Right lobe of liver (tissue), 6 donors: ENCODE measurements around the gene DVL2. TPM values are rescaled to one million over a fixed set of nuclear protein-coding genes. Genes with fewer than 3 reads are reported as not detected.
A peak's percentile ranks its signal among the peaks of the same experiment; 100 is the strongest.

Experiments used
- ATAC-seq, 4 donors: fragments of 200-7000 bp; cut with Tn5 transposase; one replicate each; pipeline ENCODE4 v1.9.1; 2020; ENCODE audit warnings: mild to moderate bottlenecking in 4 of 4, moderate library complexity in 4 of 4
- DNase-seq, 3 donors: peaks; one replicate each; pipeline ENCODE4 v3.0.0-alpha.2; 2020
- H3K27ac ChIP-seq, 3 donors: fragments of 200-600 bp; one replicate each; pipeline ENCODE4 v1.8.0; 2022
- H3K27me3 ChIP-seq, 2 donors: fragments of 200-600 bp; one replicate each; pipeline ENCODE4 v1.8.0; 2022
- H3K36me3 ChIP-seq, 4 donors: fragments of 200-600 bp; sonication (generic) in 1 of 4; one replicate each; pipeline versions ENCODE4 v1.5.1 to v1.8.0; 2017 to 2022; ENCODE audit warnings: control low read depth in 1 of 4
- H3K4me1 ChIP-seq, 4 donors: fragments of 200-600 bp; sonication (generic) in 1 of 4; one replicate each; pipeline versions ENCODE4 v1.5.1 to v1.8.0; 2017 to 2022; ENCODE audit warnings: control low read depth in 1 of 4
- H3K4me3 ChIP-seq, 3 donors: fragments of 200-600 bp; one replicate each; pipeline ENCODE4 v1.8.0; 2022
- H3K9me3 ChIP-seq, 4 donors: fragments of 200-600 bp; sonication (generic) in 1 of 4; one replicate each; pipeline versions ENCODE4 v1.5.1 to v1.8.0; 2017 to 2022; ENCODE audit warnings: control low read depth in 1 of 4
- CTCF ChIP-seq, 4 donors: fragments of 200-600 bp in 3 of 4; fragments of 450-650 bp in 1 of 4; IDR thresholded peaks; one replicate each; pipeline versions ENCODE4 v1.5.1 to v1.8.0; 2016 to 2022; ENCODE audit warnings: antibody characterized with exemption in 4 of 4, mild to moderate bottlenecking in 2 of 4
- POLR2A ChIP-seq: fragments of 450-650 bp; IDR thresholded peaks from one replicate; pipeline ENCODE4 v1.6.1; 2017; ENCODE audit warnings: antibody characterized with exemption, mild to moderate bottlenecking
- WGBS: methylation state at CpG from one replicate; pipeline ENCODE4 v1.1.6; 2018; ENCODE audit warnings: low coverage, low lambda C conversion rate; ENCODE audit not compliant: insufficient coverage; ENCODE audit errors: missing lambda C conversion rate; 5-methylcytosine and 5-hydroxymethylcytosine counted together
- intact Hi-C, 2 donors: fragments of 100-400 bp; cut with DNase I; formaldehyde crosslinking; loops; one replicate each; pipeline versions ENCODE4 v1.11.2 to v1.14.1; 2022
- total RNA-seq, 6 experiments: library from RNA; depleted of rRNA in 2 of 6; stranded (reverse); fragments of >200 nt in 2 of 6; fragmentation: NEBNext Ultra II Directional in 3 of 6; extraction: Animal tissue kit (Norgen Biotek cat#: 25700) in 3 of 6; gene quantifications; one replicate each; pipeline versions ENCODE4 v1.1.0 to v1.2.4, GENCODE V29; 2016 to 2023
- donor health status: DM: no; HTN: yes; CAD: no.
- donor health status: DM: no; HTN: no; CAD: no.
- donor health status: DM: no; HTN: no; CAD: no.
- donor health status: DM: no; HTN: yes; CAD: no.
- donor health status: DM: no; HTN: yes; CAD: no.

Gene DVL2
- total RNA-seq, 6 experiments from 2014 or later, result 9.6 to 13.5 (median 12.8) TPM

DNA sequence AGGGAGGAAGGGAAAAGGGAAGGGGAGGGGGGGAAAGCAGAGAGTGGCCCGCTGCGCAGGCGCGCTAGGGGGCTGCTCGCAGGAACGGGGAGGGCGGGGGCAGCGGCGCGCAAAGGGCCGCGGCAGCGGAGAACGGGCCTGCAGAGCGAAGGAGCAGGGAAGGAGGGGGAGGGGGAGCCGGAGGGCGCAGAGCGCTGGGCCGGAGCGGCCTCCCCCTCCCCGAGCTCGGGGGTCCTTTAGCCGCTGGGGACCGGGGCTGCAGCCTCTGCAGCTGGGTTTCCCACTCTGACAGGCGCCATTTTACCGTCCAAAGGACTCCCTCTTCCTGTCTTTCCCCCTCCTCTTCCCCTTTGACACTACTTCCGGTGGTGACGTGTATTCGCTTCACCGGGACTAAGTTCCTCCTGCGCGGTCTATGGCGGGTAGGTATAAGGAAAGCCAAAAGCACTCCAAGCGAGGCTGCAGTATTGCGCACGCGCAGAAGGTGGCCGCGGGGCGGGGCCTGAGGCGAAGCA lies 17.4 kb upstream of the DVL2 start, which contains the start of gene CTDNEP1:
Gene CTDNEP1 (minus strand): TSS at position 74 of the 515 bp plus-strand sequence. CDS start 438 bp downstream, outside the sequence.
- intact Hi-C loops, result no loop called here
- peak; percentile 99 for DNase-seq
- 0% methylated on average over 24 of the region's 41 CpGs for whole genome bisulfite sequencing
- H3K4me3 ChIP-seq, result peak within 1 kb of the TSS; percentile 75 to 96 (median 85)
- peaks cover 0 to 28% (median 8%) of the 10 kb centered on the region in 4 donors for H3K4me1 ChIP-seq
- peaks cover 0 to 18% (median 7%) of the 10 kb centered on the region in 4 donors for H3K36me3 ChIP-seq
- peak within 1 kb of the TSS; percentile 99 to 100 (median 99) for H3K27ac ChIP-seq
- TF ChIP-seq POLR2A (peak; percentile 75), CTCF (IDR thresholded peaks at IDR 0.05) (no peak)
- peak; percentile 87 to 94 (median 90) for ATAC-seq
- no peaks in the 10 kb centered on the region for H3K27me3 ChIP-seq
- no peaks in the 10 kb centered on the region for H3K9me3 ChIP-seq

GRCh38 chr17:7250695-7251627 lies 16.6 kb upstream of the DVL2 start:
- intact Hi-C loops, result no loop called here
- Histone ChIP-seq H3K9me3 (no peaks in the 10 kb centered on the region), H3K4me3 (peak overlapping the region; percentile 75 to 96 (median 85)), H3K4me1 (peaks cover 0 to 28% (median 8%) of the 10 kb centered on the region in 4 donors), H3K27ac (peak overlapping the region; percentile 99 to 100 (median 99)), H3K36me3 (peaks cover 0 to 16% (median 9%) of the 10 kb centered on the region in 4 donors), H3K27me3 (no peaks in the 10 kb centered on the region)
- TF ChIP-seq POLR2A (no peak), CTCF (IDR thresholded peaks at IDR 0.05) (no peak)
- under 1% methylated on average over 34 of the region's 55 CpGs for WGBS
- DNase-seq, result peak in 2 of 3 donors; percentile 57 to 70
- peak in 1 of 4 donors; percentile 1 for ATAC-seq

GRCh38 chr17:7249830-7250229 lies 15.5 kb upstream of the DVL2 start:
- DNase-seq (no peak), ATAC-seq (no peak)
- Histone ChIP-seq H3K36me3 (peaks cover 0 to 28% (median 8%) of the 10 kb centered on the region in 4 donors), H3K27me3 (no peaks in the 10 kb centered on the region), H3K9me3 (no peaks in the 10 kb centered on the region), H3K27ac (no peak overlapping the region), H3K4me3 (peak overlapping the region in 2 of 3 donors; percentile 75 to 85), H3K4me1 (peaks cover 0 to 28% (median 8%) of the 10 kb centered on the region in 4 donors)
- intact Hi-C loops, result no loop called here
- TF ChIP-seq CTCF (IDR thresholded peaks at IDR 0.05) (no peak), POLR2A (no peak)
- WGBS, result 96% methylated on average over 4 of the region's 7 CpGs

DNA sequence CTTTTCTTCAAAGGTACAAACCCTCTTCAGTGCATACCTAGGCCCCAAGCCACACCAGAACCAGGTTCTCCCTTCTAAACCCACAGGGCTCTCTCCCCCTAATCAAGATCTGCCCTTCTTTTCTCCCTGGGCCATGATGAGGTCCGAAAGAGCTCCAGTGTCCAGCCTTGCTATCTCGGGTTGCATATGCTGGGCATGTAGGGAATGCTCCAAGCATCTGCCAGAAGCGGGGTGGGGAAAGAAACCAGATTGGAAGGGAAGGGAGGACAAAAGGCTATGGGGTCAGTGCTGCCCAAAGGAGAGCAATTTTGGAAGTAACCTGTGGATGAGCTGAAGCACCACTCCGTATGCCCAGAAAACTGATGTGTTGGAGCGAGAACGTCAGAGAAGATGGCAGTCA lies 14.9 kb upstream of the DVL2 start:
- Histone ChIP-seq H3K27me3 (no peaks in the 10 kb centered on the region), H3K9me3 (no peaks in the 10 kb centered on the region), H3K4me3 (no peak overlapping the region), H3K36me3 (peaks cover 0 to 29% (median 10%) of the 10 kb centered on the region in 4 donors), H3K4me1 (peaks cover 0 to 28% (median 8%) of the 10 kb centered on the region in 4 donors), H3K27ac (no peak overlapping the region)
- DNase-seq (no peak), ATAC-seq (no peak)
- no peak for TF ChIP-seq POLR2A
- intact Hi-C loops, result no loop called here
- 90% methylated on average over 4 of the region's 6 CpGs for WGBS
